ENCODE results near the gene PLEKHB1. TPM values are rescaled to one million over a fixed set of nuclear protein-coding genes. Genes with fewer than 3 reads are reported as not detected.

PLEKHB1 gene, protein sequence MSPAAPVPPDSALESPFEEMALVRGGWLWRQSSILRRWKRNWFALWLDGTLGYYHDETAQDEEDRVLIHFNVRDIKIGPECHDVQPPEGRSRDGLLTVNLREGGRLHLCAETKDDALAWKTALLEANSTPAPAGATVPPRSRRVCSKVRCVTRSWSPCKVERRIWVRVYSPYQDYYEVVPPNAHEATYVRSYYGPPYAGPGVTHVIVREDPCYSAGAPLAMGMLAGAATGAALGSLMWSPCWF
- total RNA-seq (0.77 and 2.5 TPM in 2 replicates), polyA plus RNA-seq (0.37 and 0.41 TPM in 2 replicates), polyA minus RNA-seq (ENCODE audit: low replicate concordance) (1.1 TPM in 1 of 2 replicates, not detected in the other)
- polyA plus RNA-seq (2012): 0.39 and 0.59 TPM in 2 replicates

- no peaks in the 10 kb centered on the region for H4K20me1 ChIP-seq (ENCODE audit: control insufficient read depth, extremely low read depth, insufficient read depth, low read length)
- H2AFZ ChIP-seq (ENCODE audit: low read length): no peak within 1 kb of the TSS
- H3K36me3 ChIP-seq (ENCODE audit: control insufficient read depth, insufficient read depth, low read length): no peaks in the 10 kb centered on the region
- H3K4me3 ChIP-seq (replicated peaks in 1 of 4; ENCODE audit: control extremely low read depth in 1 of 4, insufficient read depth in 1 of 4, low read depth in 3 of 4, low read length in 4 of 4): no peak within 1 kb of the TSS
- no peaks in the 10 kb centered on the region for H3K9me3 ChIP-seq (ENCODE audit: control insufficient read depth, insufficient read depth, low read depth, low read length)
- peaks cover 14% of the 10 kb centered on the region for H3K27me3 ChIP-seq (ENCODE audit: control insufficient read depth, insufficient read depth, low read length)
- H3K4me1 ChIP-seq (ENCODE audit: control insufficient read depth, extremely low read depth, insufficient read depth, low read length): no peaks in the 10 kb centered on the region
- no peak for DNase-seq (ENCODE audit: low read depth in 2 of 2)
- no peak within 1 kb of the TSS for H3K4me2 ChIP-seq (ENCODE audit: extremely low read depth, insufficient read depth, low read length)
- no peak within 1 kb of the TSS for H3K27ac ChIP-seq (ENCODE audit: insufficient read depth, low read length)
- TF ChIP-seq, protein P1, sequence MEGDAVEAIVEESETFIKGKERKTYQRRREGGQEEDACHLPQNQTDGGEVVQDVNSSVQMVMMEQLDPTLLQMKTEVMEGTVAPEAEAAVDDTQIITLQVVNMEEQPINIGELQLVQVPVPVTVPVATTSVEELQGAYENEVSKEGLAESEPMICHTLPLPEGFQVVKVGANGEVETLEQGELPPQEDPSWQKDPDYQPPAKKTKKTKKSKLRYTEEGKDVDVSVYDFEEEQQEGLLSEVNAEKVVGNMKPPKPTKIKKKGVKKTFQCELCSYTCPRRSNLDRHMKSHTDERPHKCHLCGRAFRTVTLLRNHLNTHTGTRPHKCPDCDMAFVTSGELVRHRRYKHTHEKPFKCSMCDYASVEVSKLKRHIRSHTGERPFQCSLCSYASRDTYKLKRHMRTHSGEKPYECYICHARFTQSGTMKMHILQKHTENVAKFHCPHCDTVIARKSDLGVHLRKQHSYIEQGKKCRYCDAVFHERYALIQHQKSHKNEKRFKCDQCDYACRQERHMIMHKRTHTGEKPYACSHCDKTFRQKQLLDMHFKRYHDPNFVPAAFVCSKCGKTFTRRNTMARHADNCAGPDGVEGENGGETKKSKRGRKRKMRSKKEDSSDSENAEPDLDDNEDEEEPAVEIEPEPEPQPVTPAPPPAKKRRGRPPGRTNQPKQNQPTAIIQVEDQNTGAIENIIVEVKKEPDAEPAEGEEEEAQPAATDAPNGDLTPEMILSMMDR (conservative IDR thresholded peaks at IDR 0.05 in 1 of 2, IDR thresholded peaks at IDR 0.05 in 1 of 2; ENCODE audit: low read depth in 1 of 2, low read length in 2 of 2): no peak
- no peak for TF ChIP-seq EZH2 (IDR thresholded peaks at IDR 0.05; ENCODE audit: low read length, missing control alignments)
- H3K79me2 ChIP-seq (ENCODE audit: control insufficient read depth, insufficient read depth, low read length): no peaks in the 10 kb centered on the region
- no peak within 1 kb of the TSS for H3K9ac ChIP-seq (ENCODE audit: insufficient read depth, low read length)
Measured at GRCh38 chr11:73645972-73646631, at the start of gene PLEKHB1. Gene PLEKHB1 (plus strand): TSS chr11:73646581. CDS start chr11:73646609, 28 bp downstream.

- Histone ChIP-seq H2AFZ (ENCODE audit: low read length) (peak overlapping the region; percentile 63), H3K79me2 (ENCODE audit: control insufficient read depth, insufficient read depth, low read length) (peaks cover 27% of the 10 kb centered on the region), H3K9ac (ENCODE audit: insufficient read depth, low read length) (peak overlapping the region; percentile 71), H3K27ac (ENCODE audit: insufficient read depth, low read length) (peak overlapping the region; percentile 37), H3K4me2 (ENCODE audit: extremely low read depth, insufficient read depth, low read length) (peak overlapping the region; percentile 91), H3K36me3 (ENCODE audit: control insufficient read depth, insufficient read depth, low read length) (no peaks in the 10 kb centered on the region), H4K20me1 (ENCODE audit: control insufficient read depth, extremely low read depth, insufficient read depth, low read length) (no peaks in the 10 kb centered on the region), H3K4me3 (replicated peaks in 1 of 4; ENCODE audit: control extremely low read depth in 1 of 4, insufficient read depth in 1 of 4, low read depth in 3 of 4, low read length in 4 of 4) (peak overlapping the region; percentile 28 to 82 (median 64)), H3K27me3 (ENCODE audit: control insufficient read depth, insufficient read depth, low read length) (no peaks in the 10 kb centered on the region), H3K9me3 (ENCODE audit: control insufficient read depth, insufficient read depth, low read depth, low read length) (no peaks in the 10 kb centered on the region), H3K4me1 (ENCODE audit: control insufficient read depth, extremely low read depth, insufficient read depth, low read length) (peaks cover 4% of the 10 kb centered on the region)
- no peak for DNase-seq (ENCODE audit: low read depth in 2 of 2)
- TF ChIP-seq, protein P1 (conservative IDR thresholded peaks at IDR 0.05 in 1 of 2, IDR thresholded peaks at IDR 0.05 in 1 of 2; ENCODE audit: low read depth in 1 of 2, low read length in 2 of 2): no peak
- TF ChIP-seq EZH2 (IDR thresholded peaks at IDR 0.05; ENCODE audit: low read length, missing control alignments): no peak
Measured at GRCh38 chr11:73597336-73597955, 48.9 kb upstream of the PLEKHB1 start.

All from fibroblast of lung (primary cell).